CD14-positive monocyte (primary cell): Measurements from ENCODE around the gene SPHKAP. TPM values are rescaled to one million over a fixed set of nuclear protein-coding genes. Genes with fewer than 3 reads are reported as not detected.

Experiments used
- DNase-seq, 3 donors: peaks; one replicate each; pipeline ENCODE4 v3.0.0-alpha.2; 2011 to 2022
- H2AFZ ChIP-seq: 2 replicates; pipeline ENCODE4 v1.6.0; 2012; ENCODE audit warnings: mild to moderate bottlenecking, low read depth, low read length, inconsistent platforms; ENCODE audit not compliant: insufficient read depth, poor library complexity, severe bottlenecking
- H3K27ac ChIP-seq, 2 donors: 1 replicate in 1 of 2; 2 replicates in 1 of 2; pipeline ENCODE4 v1.5.1; 2012 to 2013; ENCODE audit warnings: low read length in 2 of 2, control low read depth in 1 of 2, inconsistent platforms in 1 of 2, low read depth in 1 of 2, mild to moderate bottlenecking in 1 of 2
- H3K27me3 ChIP-seq, 2 donors: one replicate each; pipeline versions ENCODE4 v1.6.0 to v1.6.1; 2011 to 2013; ENCODE audit warnings: low read length in 2 of 2; ENCODE audit not compliant: control insufficient read depth in 2 of 2, insufficient read depth in 2 of 2
- H3K36me3 ChIP-seq, 2 donors: replicated peaks in 1 of 2; 1 replicate in 1 of 2; 2 replicates in 1 of 2; pipeline versions ENCODE4 v1.5.1 to v1.6.1; 2012 to 2013; ENCODE audit warnings: low read length in 2 of 2, control low read depth in 1 of 2, inconsistent platforms in 1 of 2, mild to moderate bottlenecking in 1 of 2; ENCODE audit not compliant: insufficient read depth in 2 of 2, control insufficient read depth in 1 of 2
- H3K4me1 ChIP-seq, 2 donors: 1 replicate in 1 of 2; 2 replicates in 1 of 2; pipeline versions ENCODE4 v1.5.1 to v1.6.1; 2012 to 2013; ENCODE audit warnings: low read length in 2 of 2, control low read depth in 1 of 2, inconsistent platforms in 1 of 2, mild to moderate bottlenecking in 1 of 2, moderate library complexity in 1 of 2; ENCODE audit not compliant: insufficient read depth in 2 of 2, control insufficient read depth in 1 of 2
- H3K4me2 ChIP-seq: replicated peaks from 2 replicates; pipeline ENCODE3; 2012; ENCODE audit warnings: low read length, moderate library complexity, mild to moderate bottlenecking; ENCODE audit not compliant: poor library complexity, severe bottlenecking; ENCODE audit errors: extremely low read depth
- H3K4me3 ChIP-seq, 3 experiments: fragments of 200-600 bp in 1 of 3; sonication (generic) in 1 of 3; replicated peaks in 1 of 3; 1 replicate in 2 of 3; 2 replicates in 1 of 3; pipeline ENCODE4 v1.5.1; 2011 to 2013; ENCODE audit warnings: low read length in 3 of 3, mild to moderate bottlenecking in 3 of 3, control low read depth in 2 of 3, low read depth in 2 of 3, inconsistent platforms in 1 of 3, moderate library complexity in 1 of 3
- H3K79me2 ChIP-seq: 2 replicates; pipeline ENCODE4 v1.6.0; 2012; ENCODE audit warnings: mild to moderate bottlenecking, control low read depth, inconsistent platforms, low read length, moderate library complexity; ENCODE audit not compliant: insufficient read depth
- H3K9ac ChIP-seq: 2 replicates; pipeline ENCODE4 v1.6.0; 2017; ENCODE audit warnings: low read length, mild to moderate bottlenecking; ENCODE audit not compliant: insufficient read depth, poor library complexity, severe bottlenecking
- H3K9me3 ChIP-seq, 2 donors: replicated peaks in 1 of 2; 1 replicate in 1 of 2; 2 replicates in 1 of 2; pipeline versions ENCODE4 v1.5.1 to v1.6.1; 2012 to 2013; ENCODE audit warnings: low read length in 2 of 2, control low read depth in 1 of 2; ENCODE audit not compliant: control insufficient read depth in 1 of 2, insufficient read depth in 1 of 2
- H4K20me1 ChIP-seq: 2 replicates; pipeline ENCODE4 v1.6.0; 2012; ENCODE audit warnings: mild to moderate bottlenecking, low read length, control low read depth, moderate library complexity; ENCODE audit not compliant: insufficient read depth
- H3K27ac Mint-ChIP-seq, 7 donors: one replicate each; pipeline ENCODE4 v1.8.0; 2020; ENCODE audit warnings: mild to moderate bottlenecking in 7 of 7, mixed read lengths in 7 of 7, moderate library complexity in 6 of 7, inconsistent platforms in 2 of 7
- H3K27me3 Mint-ChIP-seq, 3 donors: one replicate each; pipeline ENCODE4 v1.8.0; 2021 to 2022; ENCODE audit warnings: low read depth in 3 of 3, mild to moderate bottlenecking in 3 of 3, mixed read lengths in 3 of 3, moderate library complexity in 3 of 3, inconsistent platforms in 1 of 3
- H3K36me3 Mint-ChIP-seq, 2 donors: one replicate each; pipeline ENCODE4 v1.8.0; 2020; ENCODE audit warnings: mixed read lengths in 2 of 2, inconsistent platforms in 1 of 2, mild to moderate bottlenecking in 1 of 2
- H3K4me1 Mint-ChIP-seq: one replicate; pipeline ENCODE4 v1.8.0; 2020; ENCODE audit warnings: mild to moderate bottlenecking, mixed read lengths
- H3K4me3 Mint-ChIP-seq, 2 donors: one replicate each; pipeline ENCODE4 v1.8.0; 2020; ENCODE audit warnings: mild to moderate bottlenecking in 2 of 2, mixed read lengths in 2 of 2, moderate library complexity in 1 of 2
- H3K9me3 Mint-ChIP-seq, 7 donors: one replicate each; pipeline ENCODE4 v1.8.0; 2020 to 2022; ENCODE audit warnings: mixed read lengths in 7 of 7, mild to moderate bottlenecking in 6 of 7, moderate library complexity in 6 of 7, inconsistent platforms in 2 of 7
- WGBS: methylation state at CpG from one replicate; pipeline ENCODE4 v1.1.5; 2013; ENCODE audit warnings: missing lambda C conversion rate; ENCODE audit not compliant: insufficient coverage; 5-methylcytosine and 5-hydroxymethylcytosine counted together
- intact Hi-C, 2 donors: fragments of 100-400 bp; cut with micrococcal nuclease; formaldehyde crosslinking; loops; one replicate each; pipeline versions ENCODE4 v1.15.0 to v1.15.1; 2023
- polyA plus RNA-seq, 3 donors: library from polyadenylated mRNA; depleted of rRNA in 1 of 3; unstranded in 2 of 3; stranded (reverse) in 1 of 3; fragments of 300-500 nt in 2 of 3; fragments of >200 nt in 1 of 3; fragmentation: Illumina TruSeq in 2 of 3; gene quantifications; 1 replicate in 2 of 3; 2 replicates in 1 of 3; pipeline ENCODE4 v1.2.3, GENCODE V29; 2012 to 2021
- TF ChIP-seq, protein P1 (sequence below): fragments of 200-600 bp; IDR thresholded peaks from one replicate; pipeline ENCODE4 v1.8.0; 2022; ENCODE audit warnings: antibody characterized with exemption, mild to moderate bottlenecking

The SPHKAP gene
- polyA plus RNA-seq, 3 donors, result not detected

DNA sequence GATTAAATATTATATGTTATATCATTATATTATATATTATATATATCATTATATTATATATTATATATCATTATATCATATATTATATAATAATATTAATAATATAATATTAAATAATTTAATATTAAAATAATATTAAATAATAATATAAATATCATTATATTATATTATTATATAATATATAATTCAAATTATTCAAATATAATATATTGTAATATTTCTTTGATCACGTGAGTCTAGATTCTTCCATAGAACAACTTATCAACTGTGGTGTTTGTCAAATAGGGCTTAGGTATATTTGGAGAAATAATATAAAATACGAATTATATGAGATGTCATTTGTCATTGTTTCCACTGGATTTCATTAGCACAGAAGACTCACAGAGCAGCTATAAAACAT, 77.3 kb downstream of the SPHKAP start:
- DNase-seq, result no peak
- Histone ChIP-seq H3K27ac (no peak overlapping the region), H3K9me3 (peaks cover 0 to 4% of the 10 kb centered on the region in 2 donors), H3K36me3 (no peaks in the 10 kb centered on the region), H2AFZ (no peak overlapping the region), H3K4me2 (no peak overlapping the region), H3K9ac (no peak overlapping the region), H3K79me2 (no peaks in the 10 kb centered on the region), H3K4me1 (no peaks in the 10 kb centered on the region), H3K27me3 (no peaks in the 10 kb centered on the region), H3K4me3 (no peak overlapping the region), H4K20me1 (no peaks in the 10 kb centered on the region)
- WGBS, result no CpG with 5 or more reads among the region's 2 CpGs
- TF ChIP-seq, protein P1, sequence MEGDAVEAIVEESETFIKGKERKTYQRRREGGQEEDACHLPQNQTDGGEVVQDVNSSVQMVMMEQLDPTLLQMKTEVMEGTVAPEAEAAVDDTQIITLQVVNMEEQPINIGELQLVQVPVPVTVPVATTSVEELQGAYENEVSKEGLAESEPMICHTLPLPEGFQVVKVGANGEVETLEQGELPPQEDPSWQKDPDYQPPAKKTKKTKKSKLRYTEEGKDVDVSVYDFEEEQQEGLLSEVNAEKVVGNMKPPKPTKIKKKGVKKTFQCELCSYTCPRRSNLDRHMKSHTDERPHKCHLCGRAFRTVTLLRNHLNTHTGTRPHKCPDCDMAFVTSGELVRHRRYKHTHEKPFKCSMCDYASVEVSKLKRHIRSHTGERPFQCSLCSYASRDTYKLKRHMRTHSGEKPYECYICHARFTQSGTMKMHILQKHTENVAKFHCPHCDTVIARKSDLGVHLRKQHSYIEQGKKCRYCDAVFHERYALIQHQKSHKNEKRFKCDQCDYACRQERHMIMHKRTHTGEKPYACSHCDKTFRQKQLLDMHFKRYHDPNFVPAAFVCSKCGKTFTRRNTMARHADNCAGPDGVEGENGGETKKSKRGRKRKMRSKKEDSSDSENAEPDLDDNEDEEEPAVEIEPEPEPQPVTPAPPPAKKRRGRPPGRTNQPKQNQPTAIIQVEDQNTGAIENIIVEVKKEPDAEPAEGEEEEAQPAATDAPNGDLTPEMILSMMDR, result no peak
- Mint-ChIP-seq H3K36me3 (no peaks in the 10 kb centered on the region), H3K27me3 (no peaks in the 10 kb centered on the region), H3K27ac (no peak overlapping the region), H3K4me3 (no peak overlapping the region), H3K4me1 (no peaks in the 10 kb centered on the region), H3K9me3 (peaks cover 2 to 13% (median 5%) of the 10 kb centered on the region in 7 donors)
- intact Hi-C loops, result no loop called here

DNA sequence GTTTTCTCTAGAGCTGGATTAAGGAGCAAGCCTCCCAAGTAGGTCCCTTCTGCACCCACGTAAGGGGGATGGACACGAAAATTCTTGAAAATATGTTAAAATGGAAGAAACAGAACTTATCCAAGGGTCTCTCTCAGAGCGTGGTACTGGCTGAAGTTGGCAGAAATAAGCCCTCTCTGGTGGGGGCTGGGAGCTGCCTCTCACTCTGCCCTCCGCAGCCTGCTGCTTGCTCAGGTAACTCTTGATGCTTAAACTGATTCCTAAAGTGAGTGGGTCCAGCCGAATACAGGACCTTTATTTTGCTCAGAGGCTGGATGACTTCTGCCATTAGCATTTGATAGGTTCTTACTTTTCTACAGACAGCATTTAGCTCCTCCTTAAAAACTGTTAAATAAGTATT, 78.1 kb downstream of the SPHKAP start:
- no peaks in the 10 kb centered on the region for H3K4me1 Mint-ChIP-seq
- Histone ChIP-seq H3K9me3 (peaks cover 0 to 4% of the 10 kb centered on the region in 2 donors), H3K36me3 (no peaks in the 10 kb centered on the region), H3K4me2 (no peak overlapping the region), H3K4me1 (no peaks in the 10 kb centered on the region), H2AFZ (no peak overlapping the region), H3K79me2 (no peaks in the 10 kb centered on the region), H4K20me1 (no peaks in the 10 kb centered on the region), H3K27ac (no peak overlapping the region), H3K4me3 (no peak overlapping the region), H3K9ac (no peak overlapping the region), H3K27me3 (no peaks in the 10 kb centered on the region)
- no peak overlapping the region for H3K4me3 Mint-ChIP-seq
- no peak for DNase-seq
- H3K36me3 Mint-ChIP-seq, result no peaks in the 10 kb centered on the region
- TF ChIP-seq, protein P1, result no peak
- WGBS, result 73% methylated on average over 4 of the region's 5 CpGs
- intact Hi-C loops, result no loop called here
- peaks cover 3 to 13% (median 9%) of the 10 kb centered on the region in 7 donors for H3K9me3 Mint-ChIP-seq
- H3K27ac Mint-ChIP-seq, result no peak overlapping the region
- H3K27me3 Mint-ChIP-seq, result no peaks in the 10 kb centered on the region
